GM10847 (cell line): ENCODE measurements around the gene SF3A1.

ENCODE experiments used
- POLR2A ChIP-seq: IDR thresholded peaks from 2 replicates; pipeline ENCODE4 v1.6.1; 2011; ENCODE audit not compliant: insufficient read length; ENCODE audit errors: extremely low read depth

Gene SF3A1

GRCh38 chr22:30356449-30357235, at the start of gene SF3A1, which contains the start of gene CCDC157:
Gene SF3A1 (minus strand): TSS chr22:30356894. CDS start chr22:30356792, 102 bp downstream.
Gene CCDC157 (plus strand): TSS chr22:30357007. CDS start chr22:30366001, 8,994 bp downstream.
- peak; percentile 94 for TF ChIP-seq POLR2A

- no peak for TF ChIP-seq POLR2A
These were observed 49.7 kb upstream of the SF3A1 start for GRCh38 chr22:30406400-30406799.

- no peak for TF ChIP-seq POLR2A
These were observed 49.0 kb upstream of the SF3A1 start for GRCh38 chr22:30405731-30406130.

- TF ChIP-seq POLR2A = no peak
These were observed 47.6 kb upstream of the SF3A1 start for GRCh38 chr22:30404307-30404706.

GRCh38 chr22:30402028-30402765, 45.5 kb upstream of the SF3A1 start:
- TF ChIP-seq POLR2A = no peak

- no peak for TF ChIP-seq POLR2A
These were observed 43.5 kb upstream of the SF3A1 start for GRCh38 chr22:30400159-30400558.

- no peak for TF ChIP-seq POLR2A
These were observed 43.0 kb upstream of the SF3A1 start for GRCh38 chr22:30399718-30400117.

GRCh38 chr22:30398685-30399680, 42.3 kb upstream of the SF3A1 start:
- no peak for TF ChIP-seq POLR2A

- no peak for TF ChIP-seq POLR2A
These were observed 41.3 kb upstream of the SF3A1 start for GRCh38 chr22:30397656-30398635.

- TF ChIP-seq POLR2A = no peak
These were observed 40.4 kb upstream of the SF3A1 start, which contains the start of gene SEC14L2 for GRCh38 chr22:30396871-30397655. Gene SEC14L2 (plus strand): TSS chr22:30397018. CDS start chr22:30397117, 99 bp downstream.

- no peak for TF ChIP-seq POLR2A
These were observed 37.2 kb upstream of the SF3A1 start for GRCh38 chr22:30393885-30394284.

GRCh38 chr22:30393322-30393680, 36.6 kb upstream of the SF3A1 start:
- no peak for TF ChIP-seq POLR2A

GRCh38 chr22:30392661-30393321, 36.1 kb upstream of the SF3A1 start:
- TF ChIP-seq POLR2A = no peak
